ENCODE measurements around the gene NEAT1. TPM values are rescaled to one million over a fixed set of nuclear protein-coding genes. Genes with fewer than 3 reads are reported as not detected.

NEAT1 gene
- total RNA-seq, 1 experiment from 2014 or later: 564 TPM

GRCh38 chr11:65419460-65419771, 3.2 kb upstream of the NEAT1 start:
- Histone ChIP-seq H3K27ac (ENCODE audit: low read depth, low read length) (peak overlapping the region; percentile 100), H2AFZ (ENCODE audit: low read depth, low read length, poor library complexity, severe bottlenecking) (no peak overlapping the region), H3K9me2 (ENCODE audit: insufficient read depth) (no peaks in the 10 kb centered on the region), H3K4me3 (replicated peaks in 1 of 2; ENCODE audit: low read depth in 1 of 2, low read length in 2 of 2) (peak overlapping the region; percentile 40 to 56), H3K9ac (ENCODE audit: low read length) (peak overlapping the region; percentile 95), H3K27me3 (ENCODE audit: insufficient read depth, low read length) (no peaks in the 10 kb centered on the region), H3K36me3 (ENCODE audit: control insufficient read depth in 1 of 2, insufficient read depth in 2 of 2, low read length in 2 of 2) (peaks cover 0 to 8% of the 10 kb centered on the region in 2 experiments; a peak in 1 of 4 replicates), H3K9me3 (ENCODE audit: control insufficient read depth in 1 of 2, insufficient read depth in 1 of 2, low read depth in 1 of 2, low read length in 2 of 2) (no peaks in the 10 kb centered on the region), H3K4me2 (ENCODE audit: low read length) (peak overlapping the region; percentile 96), H3K79me2 (ENCODE audit: insufficient read depth, low read length) (peaks cover 27% of the 10 kb centered on the region), H4K20me1 (ENCODE audit: insufficient read depth) (peaks cover 6% of the 10 kb centered on the region), H3K4me1 (ENCODE audit: control insufficient read depth in 1 of 2, insufficient read depth in 2 of 2, low read length in 2 of 2) (peaks cover 59 to 89% of the 10 kb centered on the region in 2 experiments)
- no peak for TF ChIP-seq SRF (IDR thresholded peaks at IDR 0.05; ENCODE audit: low read depth)
- TF ChIP-seq ZFX (IDR thresholded peaks at IDR 0.05): 0 out of 2 replicates have a peak, but pooled peaks have one; percentile 42
- ChIA-PET RAD21 (ENCODE audit: low non-redundant PET in 1 of 2, low total read pairs in 2 of 2, uncharacterized antibody in 2 of 2, unreplicated experiment in 2 of 2) (interaction anchor here (0.9 to 1.1 kb wide), 2 partner anchors 79 to 89 kb away, joined by 3 to 5 read pairs; partner anchors contain the start of gene MALAT1 (in 1 of the 2)), POLR2A (interaction anchor here (0.7 to 15.5 kb wide), 14 partner anchors 9 to 144 kb away, joined by 3 to 910 read pairs (median 4); partner anchors contain the start of genes MALAT1 and SLC25A45), CTCF (interaction anchor here (0.7 to 2.2 kb wide), 5 partner anchors 50 to 91 kb away, joined by 3 to 9 read pairs (median 6); no protein-coding TSS in a partner anchor)
- no peak for DNase-seq (ENCODE audit: low read depth, low spot score)
- BruUV-seq (replicated peaks): TSS peak; percentile 72
- no peak for ATAC-seq
- intact Hi-C loops (cut with micrococcal nuclease): loop anchor here (2.0 kb wide), 1 partner anchor 79 kb away; the partner anchor contains the start of gene MALAT1

- H3K4me2 ChIP-seq (ENCODE audit: low read length): peak overlapping the region; percentile 96
- H3K36me3 ChIP-seq (ENCODE audit: control insufficient read depth in 1 of 2, insufficient read depth in 2 of 2, low read length in 2 of 2): peaks cover 0 to 8% of the 10 kb centered on the region in 2 experiments; a peak in 1 of 4 replicates
- BruUV-seq (replicated peaks): no TSS peak
- ChIA-PET CTCF (interaction anchor here (0.7 to 2.2 kb wide), 5 partner anchors 49 to 91 kb away, joined by 3 to 9 read pairs (median 6); no protein-coding TSS in a partner anchor), POLR2A (interaction anchor here (0.7 to 15.5 kb wide), 15 partner anchors 8 to 145 kb away, joined by 3 to 910 read pairs (median 4); partner anchors contain the start of genes MALAT1 and SLC25A45), RAD21 (ENCODE audit: low non-redundant PET in 1 of 2, low total read pairs in 2 of 2, uncharacterized antibody in 2 of 2, unreplicated experiment in 2 of 2) (interaction anchor here (0.6 to 1.1 kb wide), 3 partner anchors 79 to 88 kb away, joined by 3 to 5 read pairs (median 3); partner anchors contain the start of gene MALAT1 (in 1 of the 2))
- no peaks in the 10 kb centered on the region for H3K9me3 ChIP-seq (ENCODE audit: control insufficient read depth in 1 of 2, insufficient read depth in 1 of 2, low read depth in 1 of 2, low read length in 2 of 2)
- peak overlapping the region; percentile 95 for H3K9ac ChIP-seq (ENCODE audit: low read length)
- peak overlapping the region; percentile 40 to 56 for H3K4me3 ChIP-seq (replicated peaks in 1 of 2; ENCODE audit: low read depth in 1 of 2, low read length in 2 of 2)
- H3K79me2 ChIP-seq (ENCODE audit: insufficient read depth, low read length): peaks cover 32% of the 10 kb centered on the region
- H2AFZ ChIP-seq (ENCODE audit: low read depth, low read length, poor library complexity, severe bottlenecking): no peak overlapping the region
- intact Hi-C loops (cut with micrococcal nuclease): loop anchor here (2.0 kb wide), 2 partner anchors 37 to 79 kb away; partner anchors contain the start of genes MALAT1 and SLC25A45
- peaks cover 64 to 94% of the 10 kb centered on the region in 2 experiments for H3K4me1 ChIP-seq (ENCODE audit: control insufficient read depth in 1 of 2, insufficient read depth in 2 of 2, low read length in 2 of 2)
- H3K27ac ChIP-seq (ENCODE audit: low read depth, low read length): peak overlapping the region; percentile 100
- ATAC-seq (0 out of 2 replicates have a peak, but pooled peaks have one; percentile 10), DNase-seq (ENCODE audit: low read depth, low spot score) (peak; percentile 77)
- TF ChIP-seq POLR2AphosphoS5 (IDR thresholded peaks at IDR 0.05; ENCODE audit: low read depth, low read length) (peak; percentile 66), CBX3 (IDR thresholded peaks at IDR 0.05; ENCODE audit: low read depth) (no peak), EZH2 (IDR thresholded peaks at IDR 0.05) (no peak), ELF1 (IDR thresholded peaks at IDR 0.05; ENCODE audit: borderline replicate concordance, low read depth) (no peak), TCF7L2 (IDR thresholded peaks at IDR 0.05; ENCODE audit: borderline replicate concordance, extremely low read depth, insufficient read depth, insufficient read length) (peak; percentile 78), YY1 (IDR thresholded peaks at IDR 0.05; ENCODE audit: extremely low read depth, insufficient replicate concordance, low read depth, low read length) (no peak)
- H4K20me1 ChIP-seq (ENCODE audit: insufficient read depth): peaks cover 11% of the 10 kb centered on the region
- H3K9me2 ChIP-seq (ENCODE audit: insufficient read depth): no peaks in the 10 kb centered on the region
- no peaks in the 10 kb centered on the region for H3K27me3 ChIP-seq (ENCODE audit: insufficient read depth, low read length)
These were observed 2.7 kb upstream of the NEAT1 start for GRCh38 chr11:65419772-65420481.
